Transverse colon (tissue), 4 donors: ENCODE results near the gene DISP3.

ENCODE experiments used
- CTCF ChIP-seq, 5 experiments: fragments of 200-600 bp in 3 of 5; fragments of 450-650 bp in 2 of 5; sonication (generic) in 3 of 5; IDR thresholded peaks; 1 replicate in 2 of 5; 2 replicates in 3 of 5; pipeline ENCODE4 v1.5.1; 2016 to 2017; ENCODE audit warnings: antibody characterized with exemption in 5 of 5, inconsistent platforms in 3 of 5, mild to moderate bottlenecking in 2 of 5, moderate library complexity in 1 of 5
- EP300 ChIP-seq: sonication (generic); formaldehyde crosslinking; IDR thresholded peaks from one replicate; pipeline ENCODE4 v1.6.1; 2017; ENCODE audit warnings: antibody characterized with exemption, low read depth
- POLR2AphosphoS5 ChIP-seq, 3 donors: sonication (generic); formaldehyde crosslinking; IDR thresholded peaks; one replicate each; pipeline ENCODE4 v1.6.1; 2016; ENCODE audit warnings: antibody characterized with exemption in 3 of 3

- no peak for TF ChIP-seq CTCF (IDR thresholded peaks at IDR 0.05)
- no peak for TF ChIP-seq POLR2AphosphoS5 (IDR thresholded peaks at IDR 0.05)
- TF ChIP-seq EP300, result no peak
Measured at GRCh38 chr1:11537854-11538591, 59.1 kb downstream of the DISP3 start.
